Smooth muscle cell (in vitro differentiated cells): ENCODE data around the gene ABCB9. TPM values are rescaled to one million over a fixed set of nuclear protein-coding genes. Genes with fewer than 3 reads are reported as not detected.

Experiments used
- DNase-seq: peaks from one replicate; lab custom pipeline; 2025; ENCODE audit not compliant: unreplicated experiment; lab: John Stamatoyannopoulos, UW
- H2AFZ ChIP-seq: fragments of 200-600 bp; sonication (generic); 2 replicates; pipeline ENCODE4 v1.6.0; 2016; ENCODE audit warnings: antibody characterized with exemption, low read depth, mild to moderate bottlenecking
- H3F3A ChIP-seq: fragments of 200-600 bp; sonication (generic); 2 replicates; pipeline ENCODE4 v1.6.0; 2017; ENCODE audit warnings: antibody characterized with exemption, low read depth
- H3K27ac ChIP-seq: fragments of 200-600 bp; sonication (generic); 2 replicates; pipeline ENCODE4 v1.5.1; 2016; ENCODE audit warnings: low read depth, mild to moderate bottlenecking
- H3K27me3 ChIP-seq: fragments of 200-600 bp; sonication (generic); 2 replicates; pipeline ENCODE4 v1.6.1; 2016; ENCODE audit warnings: low read depth, mild to moderate bottlenecking
- H3K36me3 ChIP-seq: fragments of 200-600 bp; sonication (generic); 2 replicates; pipeline ENCODE4 v1.5.1; 2016; ENCODE audit warnings: low read depth
- H3K4me1 ChIP-seq: fragments of 200-600 bp; sonication (generic); 2 replicates; pipeline ENCODE4 v1.5.1; 2016; ENCODE audit warnings: low read depth
- H3K4me2 ChIP-seq: fragments of 200-600 bp; sonication (generic); 2 replicates; pipeline ENCODE4 v1.6.0; 2016; ENCODE audit warnings: mild to moderate bottlenecking
- H3K4me3 ChIP-seq: fragments of 200-600 bp; sonication (generic); 2 replicates; pipeline ENCODE4 v1.5.1; 2016; ENCODE audit warnings: mild to moderate bottlenecking
- H3K79me2 ChIP-seq: fragments of 200-600 bp; sonication (generic); 2 replicates; pipeline ENCODE4 v1.6.0; 2016; ENCODE audit warnings: low read depth, mild to moderate bottlenecking
- H3K9ac ChIP-seq: fragments of 200-600 bp; sonication (generic); 2 replicates; pipeline ENCODE4 v1.6.0; 2016; ENCODE audit warnings: low read depth
- H3K9me3 ChIP-seq: fragments of 200-600 bp; sonication (generic); replicated peaks from 2 replicates; pipeline ENCODE4 v1.5.1; 2016; ENCODE audit warnings: low read depth
- H4K20me1 ChIP-seq: fragments of 200-600 bp; sonication (generic); 2 replicates; pipeline ENCODE4 v1.6.0; 2016; ENCODE audit warnings: low read depth
- CTCF ChIP-seq: fragments of 200-600 bp; sonication (generic); IDR thresholded peaks from 2 replicates; pipeline ENCODE4 v1.5.1; 2017; ENCODE audit warnings: borderline replicate concordance, mild to moderate bottlenecking, antibody characterized with exemption; ENCODE audit not compliant: insufficient read depth, poor library complexity, severe bottlenecking
- WGBS: methylation state at CpG from one replicate; pipeline ENCODE4 v1.1.7; 2016; ENCODE audit warnings: low lambda C conversion rate; 5-methylcytosine and 5-hydroxymethylcytosine counted together
- polyA plus RNA-seq: library from polyadenylated mRNA; unstranded; fragments of >200 nt; fragmentation: Nextera tagmentation; extraction: Ambion mirVana; gene quantifications from 2 replicates; pipeline ENCODE4 v1.2.1, GENCODE V29; 2016
- total RNA-seq: library from RNA; depleted of rRNA; stranded (reverse); fragments of >200 nt; gene quantifications from 2 replicates; pipeline ENCODE4 v1.2.3, GENCODE V29; 2014

The ABCB9 gene
- total and polyA plus RNA-seq, 2 experiments from 2014 or later, result 8.0 to 8.2 TPM

GRCh38 chr12:122986258-122986871, 20.1 kb upstream of the ABCB9 start:
- Histone ChIP-seq H3K27me3 (no peaks in the 10 kb centered on the region), H3K9ac (no peak overlapping the region), H3K4me2 (no peak overlapping the region), H4K20me1 (peaks cover 7% of the 10 kb centered on the region), H2AFZ (no peak overlapping the region), H3K9me3 (no peaks in the 10 kb centered on the region), H3K4me3 (no peak overlapping the region), H3K79me2 (peaks cover 16% of the 10 kb centered on the region), H3K4me1 (peaks cover 12% of the 10 kb centered on the region), H3F3A (no peaks in the 10 kb centered on the region), H3K36me3 (no peaks in the 10 kb centered on the region), H3K27ac (no peak overlapping the region)
- no peak for DNase-seq
- 96% methylated on average over 36 of the region's 40 CpGs for WGBS
- TF ChIP-seq CTCF, result no peak

- H3K79me2 ChIP-seq, result peaks cover 24% of the 10 kb centered on the region
- peaks cover 8% of the 10 kb centered on the region for H4K20me1 ChIP-seq
- H3K36me3 ChIP-seq, result no peaks in the 10 kb centered on the region
- TF ChIP-seq CTCF, result no peak
- no peaks in the 10 kb centered on the region for H3F3A ChIP-seq
- H3K27me3 ChIP-seq, result no peaks in the 10 kb centered on the region
- DNase-seq, result no peak
- 95% methylated on average over 42 of the region's 45 CpGs for WGBS
- H3K9ac ChIP-seq, result no peak overlapping the region
- no peak overlapping the region for H2AFZ ChIP-seq
- H3K27ac ChIP-seq, result no peak overlapping the region
- H3K9me3 ChIP-seq, result no peaks in the 10 kb centered on the region
- peaks cover 13% of the 10 kb centered on the region for H3K4me1 ChIP-seq
- no peak overlapping the region for H3K4me3 ChIP-seq
- H3K4me2 ChIP-seq, result no peak overlapping the region
Observed at GRCh38 chr12:122985338-122986257, 19.3 kb upstream of the ABCB9 start.

DNA sequence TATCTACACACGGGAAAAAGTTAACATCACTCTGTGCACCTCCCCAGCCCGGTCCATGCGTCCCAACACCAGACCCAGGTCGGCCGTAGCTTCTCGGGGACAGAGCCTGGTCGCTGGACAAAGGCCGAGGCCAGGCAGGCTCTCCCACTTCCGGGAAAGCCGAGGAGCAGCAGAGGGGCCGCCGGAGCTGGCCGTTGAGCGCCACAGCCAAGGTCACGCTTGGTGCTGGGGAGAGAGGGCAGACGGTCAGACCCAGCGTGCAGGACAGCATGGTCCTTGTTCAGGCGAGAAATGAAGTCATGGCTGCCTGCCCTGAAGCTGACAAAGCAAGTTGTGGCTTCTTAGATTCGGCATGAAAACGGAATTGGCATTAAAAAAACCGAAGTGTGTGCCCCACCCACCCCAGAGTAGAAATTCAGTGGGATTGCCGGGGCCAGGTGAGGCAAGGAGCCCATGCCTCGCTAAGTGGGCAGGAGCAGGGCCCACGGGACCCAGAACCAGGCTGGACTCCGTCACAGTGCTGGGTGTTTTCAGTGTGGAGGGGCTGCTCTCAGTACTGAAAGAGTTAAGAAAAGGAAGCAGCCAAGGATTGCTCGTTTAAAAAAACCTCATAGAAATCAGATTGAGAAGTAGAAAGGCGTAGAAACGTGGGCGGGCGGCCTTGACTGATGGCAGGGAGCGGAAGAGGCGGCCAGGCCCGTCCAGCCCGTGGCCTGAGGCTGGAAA, 18.5 kb upstream of the ABCB9 start:
- no peak overlapping the region for H2AFZ ChIP-seq

More for the DNA sequence above, 18.5 kb upstream of the ABCB9 start:
- peaks cover 13% of the 10 kb centered on the region for H3K4me1 ChIP-seq
- no peak overlapping the region for H3K4me2 ChIP-seq
- peaks cover 8% of the 10 kb centered on the region for H4K20me1 ChIP-seq
- H3K9ac ChIP-seq, result no peak overlapping the region
- 79% methylated on average over 34 of the region's 34 CpGs for WGBS
- DNase-seq, result no peak
- H3K27ac ChIP-seq, result peak overlapping the region; percentile 18
- no peak overlapping the region for H3K4me3 ChIP-seq
- peaks cover 31% of the 10 kb centered on the region for H3K79me2 ChIP-seq
- no peaks in the 10 kb centered on the region for H3F3A ChIP-seq
- no peaks in the 10 kb centered on the region for H3K9me3 ChIP-seq
- no peak for TF ChIP-seq CTCF
- no peaks in the 10 kb centered on the region for H3K36me3 ChIP-seq
- no peaks in the 10 kb centered on the region for H3K27me3 ChIP-seq
